Ascending aorta (tissue), 2 donors: ENCODE measurements around the gene ITGA2. TPM values are rescaled to one million over a fixed set of nuclear protein-coding genes. Genes with fewer than 3 reads are reported as not detected.

Source experiments
- DNase-seq, 2 donors: peaks; one replicate each; pipeline ENCODE4 v3.0.0-alpha.2; 2019; ENCODE audit warnings: low spot score in 2 of 2
- H3K27ac ChIP-seq, 2 donors: fragments of 200-600 bp; sonication (generic); one replicate each; pipeline ENCODE4 v1.5.1; 2016 to 2017; ENCODE audit warnings: mild to moderate bottlenecking in 1 of 2
- H3K27me3 ChIP-seq: fragments of 200-600 bp; sonication (generic); one replicate; pipeline ENCODE4 v1.5.1; 2017
- H3K36me3 ChIP-seq, 2 donors: fragments of 200-600 bp; sonication (generic); one replicate each; pipeline ENCODE4 v1.5.1; 2016
- H3K4me1 ChIP-seq, 2 donors: fragments of 200-600 bp; sonication (generic); one replicate each; pipeline ENCODE4 v1.5.1; 2016 to 2017; ENCODE audit warnings: mild to moderate bottlenecking in 1 of 2
- H3K4me3 ChIP-seq, 2 donors: fragments of 200-600 bp; sonication (generic); one replicate each; pipeline ENCODE4 v1.5.1; 2016 to 2017; ENCODE audit warnings: mild to moderate bottlenecking in 1 of 2
- H3K9me3 ChIP-seq, 2 donors: fragments of 200-600 bp; sonication (generic); one replicate each; pipeline ENCODE4 v1.5.1; 2016
- CTCF ChIP-seq, 3 experiments: fragments of 200-600 bp in 2 of 3; fragments of 450-650 bp in 1 of 3; sonication (generic) in 2 of 3; IDR thresholded peaks; one replicate each; pipeline ENCODE4 v1.5.1; 2016 to 2019; ENCODE audit warnings: antibody characterized with exemption in 3 of 3, mild to moderate bottlenecking in 1 of 3, moderate library complexity in 1 of 3
- intact Hi-C: fragments of 100-400 bp; cut with DNase I; formaldehyde crosslinking; loops from one replicate; pipeline ENCODE4 v1.15.1; 2023
- total RNA-seq: library from RNA; depleted of rRNA; stranded (reverse); fragments of >200 nt; gene quantifications from one replicate; pipeline ENCODE4 v1.1.0, GENCODE V29; 2016

Gene ITGA2
- total RNA-seq, 1 donor from 2014 or later, result 3.2 TPM

- H3K27ac ChIP-seq, result no peak overlapping the region
- no peak overlapping the region for H3K4me3 ChIP-seq
- TF ChIP-seq CTCF (IDR thresholded peaks at IDR 0.05), result no peak
- no peaks in the 10 kb centered on the region for H3K27me3 ChIP-seq
- H3K4me1 ChIP-seq, result peaks cover 0 to 3% of the 10 kb centered on the region in 2 donors
- H3K36me3 ChIP-seq, result no peaks in the 10 kb centered on the region
- H3K9me3 ChIP-seq, result no peaks in the 10 kb centered on the region
- intact Hi-C loops, result no loop called here
- no peak for DNase-seq
These were observed 98.0 kb downstream of the ITGA2 start for GRCh38 chr5:53087171-53087570.

- no peak for DNase-seq
- H3K27ac ChIP-seq, result no peak overlapping the region
These were observed 98.5 kb downstream of the ITGA2 start for GRCh38 chr5:53087621-53088121.

GRCh38 chr5:53089481-53089991, 100.4 kb downstream of the ITGA2 start:
- no peaks in the 10 kb centered on the region for H3K9me3 ChIP-seq
- H3K27me3 ChIP-seq, result no peaks in the 10 kb centered on the region
- TF ChIP-seq CTCF (IDR thresholded peaks at IDR 0.05), result no peak
- no peaks in the 10 kb centered on the region for H3K36me3 ChIP-seq
- no peak overlapping the region for H3K27ac ChIP-seq
- H3K4me1 ChIP-seq, result peaks cover 0 to 3% of the 10 kb centered on the region in 2 donors
- DNase-seq, result no peak
- no peak overlapping the region for H3K4me3 ChIP-seq
- intact Hi-C loops, result no loop called here

More at GRCh38 chr5:53087621-53088121, 98.5 kb downstream of the ITGA2 start:
- Histone ChIP-seq H3K36me3 (no peaks in the 10 kb centered on the region), H3K27me3 (no peaks in the 10 kb centered on the region), H3K4me3 (no peak overlapping the region), H3K4me1 (peaks cover 0 to 3% of the 10 kb centered on the region in 2 donors), H3K9me3 (no peaks in the 10 kb centered on the region)
- no peak for TF ChIP-seq CTCF (IDR thresholded peaks at IDR 0.05)
- intact Hi-C loops, result no loop called here

- Histone ChIP-seq H3K9me3 (no peaks in the 10 kb centered on the region), H3K4me1 (peaks cover 0 to 3% of the 10 kb centered on the region in 2 donors), H3K4me3 (no peak overlapping the region), H3K27ac (no peak overlapping the region), H3K36me3 (no peaks in the 10 kb centered on the region), H3K27me3 (no peaks in the 10 kb centered on the region)
- TF ChIP-seq CTCF (IDR thresholded peaks at IDR 0.05), result no peak
- intact Hi-C loops, result loop anchor here (10.0 kb wide), 3 partner anchors 305 to 425 kb away; partner anchors contain the start of genes ITGA1 and PELO
- no peak for DNase-seq
These were observed 101.1 kb downstream of the ITGA2 start for GRCh38 chr5:53090229-53090628.

GRCh38 chr5:53091289-53091688, 102.1 kb downstream of the ITGA2 start:
- TF ChIP-seq CTCF (IDR thresholded peaks at IDR 0.05), result no peak
- Histone ChIP-seq H3K27me3 (no peaks in the 10 kb centered on the region), H3K4me1 (peaks cover 0 to 3% of the 10 kb centered on the region in 2 donors), H3K4me3 (no peak overlapping the region), H3K27ac (peak overlapping the region; percentile 5 to 44), H3K9me3 (no peaks in the 10 kb centered on the region), H3K36me3 (no peaks in the 10 kb centered on the region)
- intact Hi-C loops, result loop anchor here (10.0 kb wide), 3 partner anchors 306 to 426 kb away; partner anchors contain the start of genes ITGA1 and PELO
- no peak for DNase-seq
